Measurements from ENCODE around the gene PMFBP1. TPM values are rescaled to one million over a fixed set of nuclear protein-coding genes. Genes with fewer than 3 reads are reported as not detected.

PMFBP1 gene
- total RNA-seq, 4 donors from 2014 or later: 1.8 to 108 (median 11.4) TPM

GRCh38 chr16:72124148-72124547 is 47.8 kb downstream of the PMFBP1 start:
- Histone ChIP-seq H3K4me1 (peaks cover 0 to 8% (median 0%) of the 10 kb centered on the region in 4 donors), H3K36me3 (no peaks in the 10 kb centered on the region), H3K27me3 (no peaks in the 10 kb centered on the region), H3K27ac (no peak overlapping the region), H3K9me3 (no peaks in the 10 kb centered on the region), H3K4me3 (no peak overlapping the region)
- DNase-seq: no peak
- TF ChIP-seq CTCF (IDR thresholded peaks at IDR 0.05): no peak
- TF ChIP-seq POLR2A (IDR thresholded peaks at IDR 0.05): no peak

- H3K4me1 ChIP-seq: peaks cover 0 to 8% (median 0%) of the 10 kb centered on the region in 4 donors
- H3K9me3 ChIP-seq: no peaks in the 10 kb centered on the region
- H3K4me3 ChIP-seq: no peak overlapping the region
- no peak for DNase-seq
- H3K36me3 ChIP-seq: no peaks in the 10 kb centered on the region
- no peak overlapping the region for H3K27ac ChIP-seq
- TF ChIP-seq POLR2A (IDR thresholded peaks at IDR 0.05) (no peak), CTCF (IDR thresholded peaks at IDR 0.05) (no peak)
- no peaks in the 10 kb centered on the region for H3K27me3 ChIP-seq
Measured at GRCh38 chr16:72123426-72123825, 48.5 kb downstream of the PMFBP1 start.

GRCh38 chr16:72122916-72123315 is 49.0 kb downstream of the PMFBP1 start:
- H3K27me3 ChIP-seq: no peaks in the 10 kb centered on the region
- H3K27ac ChIP-seq: no peak overlapping the region
- TF ChIP-seq POLR2A (IDR thresholded peaks at IDR 0.05) (no peak), CTCF (IDR thresholded peaks at IDR 0.05) (no peak)
- peaks cover 0 to 8% (median 0%) of the 10 kb centered on the region in 4 donors for H3K4me1 ChIP-seq
- no peak overlapping the region for H3K4me3 ChIP-seq
- no peaks in the 10 kb centered on the region for H3K9me3 ChIP-seq
- no peak for DNase-seq
- no peaks in the 10 kb centered on the region for H3K36me3 ChIP-seq

GRCh38 chr16:72122308-72122707 is 49.6 kb downstream of the PMFBP1 start:
- H3K27ac ChIP-seq: no peak overlapping the region
- no peaks in the 10 kb centered on the region for H3K27me3 ChIP-seq
- no peak for DNase-seq
- no peaks in the 10 kb centered on the region for H3K9me3 ChIP-seq
- H3K4me3 ChIP-seq: no peak overlapping the region
- no peak for TF ChIP-seq POLR2A (IDR thresholded peaks at IDR 0.05)
- TF ChIP-seq CTCF (IDR thresholded peaks at IDR 0.05): no peak
- no peaks in the 10 kb centered on the region for H3K36me3 ChIP-seq
- peaks cover 0 to 8% (median 0%) of the 10 kb centered on the region in 4 donors for H3K4me1 ChIP-seq

GRCh38 chr16:72120026-72120425 is 51.9 kb downstream of the PMFBP1 start:
- H3K4me3 ChIP-seq: no peak overlapping the region
- peaks cover 0 to under 1% (median 0%) of the 10 kb centered on the region in 4 donors for H3K4me1 ChIP-seq
- H3K36me3 ChIP-seq: no peaks in the 10 kb centered on the region
- no peaks in the 10 kb centered on the region for H3K27me3 ChIP-seq
- TF ChIP-seq POLR2A (IDR thresholded peaks at IDR 0.05) (no peak), CTCF (IDR thresholded peaks at IDR 0.05) (no peak)
- H3K9me3 ChIP-seq: no peaks in the 10 kb centered on the region
- no peak for DNase-seq
- H3K27ac ChIP-seq: no peak overlapping the region

- Histone ChIP-seq H3K4me3 (no peak overlapping the region), H3K27ac (no peak overlapping the region), H3K4me1 (no peaks in the 10 kb centered on the region), H3K9me3 (no peaks in the 10 kb centered on the region), H3K27me3 (no peaks in the 10 kb centered on the region), H3K36me3 (peaks cover 0 to 50% (median 0%) of the 10 kb centered on the region in 3 donors)
- DNase-seq: no peak
- TF ChIP-seq POLR2A (IDR thresholded peaks at IDR 0.05): no peak
- TF ChIP-seq CTCF (IDR thresholded peaks at IDR 0.05): no peak
Measured at GRCh38 chr16:72113616-72113945, 58.4 kb downstream of the PMFBP1 start.

Data from Peyer's patch (tissue), 4 donors.